T47D (cell line): ENCODE results near the gene AMIGO2.

Source experiments
- DNase-seq, 2 experiments: peaks; one replicate each; pipeline versions ENCODE4 v3.0.0 to v3.0.0-alpha.2; 2011 to 2012; ENCODE audit warnings: low read depth in 1 of 2, low spot score in 1 of 2
- JUND ChIP-seq: IDR thresholded peaks from 2 replicates; pipeline ENCODE4 v1.6.1; 2012; ENCODE audit warnings: low read depth
- in situ Hi-C: cut with HindIII; loops from 2 replicates; pipeline ENCODE4 v1.10.0; 2016; ENCODE audit warnings: low sequenced_read_pairs, low pct_unique_long_range_greater_than_20kb

AMIGO2 gene

DNA sequence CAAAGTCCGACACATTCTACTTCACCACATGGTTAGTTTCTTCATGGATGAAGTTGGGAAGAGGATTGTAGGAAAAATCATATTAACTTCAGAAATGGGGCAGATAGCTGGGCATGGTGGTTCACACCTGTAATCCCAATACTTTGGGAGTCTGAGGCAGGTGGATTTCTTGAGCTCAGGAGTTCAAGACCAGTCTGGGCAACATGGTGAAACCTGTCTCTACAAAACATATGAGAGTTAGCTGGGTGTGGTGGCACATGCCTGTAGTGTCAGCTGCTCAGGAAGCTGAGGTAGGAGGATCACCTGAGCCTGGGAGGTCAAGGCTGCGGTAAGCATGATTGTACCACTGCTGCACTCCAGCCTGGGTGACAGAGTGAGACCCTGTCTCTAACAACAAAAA lies 49.9 kb downstream of the AMIGO2 start:
- no peak for DNase-seq
- TF ChIP-seq JUND, result no peak
- in situ Hi-C loops, result no loop called here

DNA sequence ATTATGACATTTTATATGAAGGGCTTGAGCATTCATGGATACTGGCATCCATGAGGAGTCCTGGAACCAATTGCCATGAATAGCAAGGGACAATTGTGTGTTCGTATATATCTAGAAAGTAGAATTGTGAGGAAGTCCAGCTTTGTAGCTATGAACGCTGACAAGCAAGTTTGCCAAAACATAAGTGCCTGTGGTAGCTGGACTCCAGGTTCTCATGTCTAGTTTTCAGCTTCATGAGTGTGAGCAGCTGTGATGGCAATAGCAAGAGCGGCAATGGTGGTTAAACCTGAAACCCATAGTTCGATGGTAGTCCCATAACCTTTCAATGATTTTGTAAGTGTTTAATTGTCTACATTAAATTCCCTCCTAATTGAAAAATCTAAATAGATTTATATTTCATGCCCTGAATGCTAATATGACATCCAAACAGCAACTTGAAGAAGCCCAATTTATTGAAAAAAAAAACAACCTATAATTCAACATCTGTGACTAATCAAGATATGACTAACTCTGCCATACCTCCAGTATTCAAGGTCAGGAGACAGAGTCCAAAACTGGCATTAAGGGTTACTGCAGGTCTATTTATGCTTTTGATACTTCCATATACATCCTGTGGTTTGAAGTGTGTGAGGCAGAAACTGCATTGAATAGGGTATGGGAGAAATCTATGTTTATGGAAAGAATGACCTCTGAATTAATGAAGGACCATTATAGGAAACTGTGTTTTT lies 50.6 kb downstream of the AMIGO2 start:
- in situ Hi-C loops, result no loop called here
- no peak for DNase-seq
- TF ChIP-seq JUND, result no peak

DNA sequence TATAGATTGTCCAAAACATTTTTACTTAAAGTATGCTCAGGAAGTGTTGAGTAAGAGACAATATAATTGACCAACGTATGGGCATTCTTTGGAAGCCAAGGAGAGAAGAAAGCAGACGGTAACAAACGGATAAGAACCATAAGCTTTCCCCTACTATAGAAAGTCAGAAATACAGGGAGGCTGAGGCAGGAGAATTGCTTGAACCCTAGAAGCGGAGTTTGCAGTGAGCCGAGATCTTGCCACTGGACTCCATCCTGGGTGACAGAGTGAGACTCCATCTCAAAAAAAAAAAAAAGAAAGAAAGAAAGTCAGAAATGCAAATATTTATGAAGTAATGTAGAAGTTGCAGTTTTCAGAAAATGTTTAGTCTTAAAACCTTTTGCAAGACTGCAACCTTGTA lies 51.6 kb downstream of the AMIGO2 start:
- in situ Hi-C loops, result no loop called here
- TF ChIP-seq JUND, result no peak
- no peak for DNase-seq
